Activated naive CD8-positive, alpha-beta T cell treated with anti-CD3 and anti-CD28 coated beads, Interleukin-2, amount 10 ng/mL, durations not matched to agents 7 days and 5 days (primary cell): ENCODE measurements around the gene STAG3. TPM values are rescaled to one million over a fixed set of nuclear protein-coding genes. Genes with fewer than 3 reads are reported as not detected.
"Not testable (repeated sequence)": the region's sequence is repeated elsewhere in the genome, so short reads cannot be mapped to it uniquely, and the experiment has no call there.

ENCODE experiments used
- ATAC-seq: fragments of 150-1000 bp; cut with Tn5 transposase; one replicate; pipeline ENCODE4 v1.10.0; 2021; ENCODE audit warnings: low read depth, moderate library complexity
- POLR2A ChIA-PET: fragments of 350-600 bp; sonication (Branson Sonifier 250); formaldehyde crosslinking; loops from one replicate; lab custom pipeline; 2021; ENCODE audit warnings: antibody characterized with exemption; lab: Charles Lee
- DNase-seq: peaks from one replicate; pipeline ENCODE4 v3.0.0; 2021
- H3K27ac Mint-ChIP-seq: one replicate; pipeline ENCODE4 v1.8.0; 2022; ENCODE audit warnings: mild to moderate bottlenecking, mixed read lengths
- H3K27me3 Mint-ChIP-seq: one replicate; pipeline ENCODE4 v1.8.0; 2022; ENCODE audit warnings: mild to moderate bottlenecking, moderate library complexity, mixed read lengths
- H3K36me3 Mint-ChIP-seq: one replicate; pipeline ENCODE4 v1.8.0; 2021; ENCODE audit warnings: mild to moderate bottlenecking, mixed read lengths
- H3K4me1 Mint-ChIP-seq: one replicate; pipeline ENCODE4 v1.8.0; 2021; ENCODE audit warnings: mixed read lengths
- H3K4me3 Mint-ChIP-seq: one replicate; pipeline ENCODE4 v1.8.0; 2022; ENCODE audit warnings: mild to moderate bottlenecking, moderate library complexity, mixed read lengths
- H3K9me3 Mint-ChIP-seq: one replicate; pipeline ENCODE4 v1.8.0; 2021; ENCODE audit warnings: mixed read lengths
- total RNA-seq, 2 experiments: library from RNA; stranded (reverse); gene quantifications; one replicate each; pipeline ENCODE4 v1.2.3, GENCODE V29; 2021

The STAG3 gene
- total RNA-seq, 2 experiments from 2014 or later, result 31.1 to 38.8 TPM

GRCh38 chr7:100170101-100170897 lies 7.4 kb upstream of the STAG3 start:
- Mint-ChIP-seq H3K4me3 (peak overlapping the region; percentile 81), H3K27ac (peak overlapping the region; percentile 86), H3K4me1 (peaks cover 67% of the 10 kb centered on the region), H3K36me3 (peaks cover 15% of the 10 kb centered on the region), H3K9me3 (no peaks in the 10 kb centered on the region), H3K27me3 (peaks cover 5% of the 10 kb centered on the region)
- POLR2A ChIA-PET, result interaction anchor here (1.3 kb wide), 1 partner anchor 22 kb away, joined by 4 read pairs; the partner anchor contains the start of gene LAMTOR4
- ATAC-seq (no peak), DNase-seq (peak; percentile 25)

DNA sequence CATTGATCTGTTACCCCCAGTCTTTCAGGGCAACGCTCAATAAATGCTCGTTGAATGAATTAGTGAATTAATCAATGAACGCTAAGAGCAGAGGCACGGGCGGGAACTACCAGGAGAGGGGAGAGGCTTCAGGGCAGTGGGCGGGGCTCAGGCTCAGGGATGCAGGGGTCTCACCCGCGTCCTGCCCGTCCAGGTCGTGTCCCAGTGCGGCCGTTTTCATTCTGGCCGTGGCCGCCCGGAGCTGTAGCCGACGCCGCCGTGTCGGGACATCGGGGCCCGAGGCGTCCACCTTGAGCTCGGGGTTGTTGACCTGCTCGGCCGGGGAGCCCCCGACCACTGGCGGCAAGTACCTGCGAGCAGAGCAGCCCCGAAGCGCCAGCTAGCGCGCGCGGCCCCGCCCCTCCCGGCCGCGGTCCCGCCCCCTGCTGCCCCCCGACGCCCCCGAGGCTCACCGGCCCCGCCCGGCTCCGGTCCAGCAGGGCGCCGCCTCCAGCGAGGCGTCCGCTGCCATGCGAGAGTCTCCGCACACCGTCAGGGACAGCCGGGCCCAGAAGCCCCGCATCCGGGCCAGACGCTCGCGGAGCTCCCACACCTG lies 6.5 kb upstream of the STAG3 start:
- ATAC-seq (peak; percentile 56), DNase-seq (peak; percentile 66)
- Mint-ChIP-seq H3K36me3 (peaks cover 14% of the 10 kb centered on the region), H3K9me3 (no peaks in the 10 kb centered on the region), H3K4me3 (peak overlapping the region; percentile 81), H3K27ac (peak overlapping the region; percentile 86), H3K4me1 (peaks cover 67% of the 10 kb centered on the region), H3K27me3 (peaks cover 8% of the 10 kb centered on the region)
- POLR2A ChIA-PET, result interaction anchor here (0.6 to 1.3 kb wide), 6 partner anchors 8 to 42 kb away, joined by 3 to 4 read pairs (median 4); partner anchors contain the start of gene LAMTOR4

DNA sequence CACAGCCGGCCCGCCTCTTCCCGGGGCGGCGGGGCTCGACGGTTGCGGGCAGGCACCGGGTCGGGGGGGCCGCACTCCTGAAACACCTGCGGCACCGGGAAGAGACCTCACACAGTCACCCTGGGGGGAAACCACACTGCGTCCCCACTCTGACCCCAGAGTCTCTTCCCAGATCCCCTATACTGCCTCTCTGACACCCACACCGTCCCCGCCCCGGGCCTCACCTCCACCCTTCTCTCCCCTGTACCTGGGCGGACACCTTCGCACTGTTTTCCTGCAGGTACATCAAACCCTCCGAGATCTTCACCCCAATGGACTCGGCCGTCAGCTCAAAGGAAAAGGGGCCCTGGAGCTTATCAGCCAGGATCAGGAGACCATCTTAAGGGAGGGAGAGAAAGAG lies 5.9 kb upstream of the STAG3 start:
- Mint-ChIP-seq H3K9me3 (no peaks in the 10 kb centered on the region), H3K27me3 (peaks cover 8% of the 10 kb centered on the region), H3K36me3 (peaks cover 14% of the 10 kb centered on the region), H3K27ac (peak overlapping the region; percentile 54), H3K4me1 (peaks cover 65% of the 10 kb centered on the region), H3K4me3 (peak overlapping the region; percentile 81)
- POLR2A ChIA-PET, result interaction anchor here (0.6 to 1.2 kb wide), 5 partner anchors 9 to 43 kb away, joined by 3 to 4 read pairs (median 3); no protein-coding TSS in a partner anchor
- DNase-seq, result no peak
- peak; percentile 4 for ATAC-seq

GRCh38 chr7:100173806-100174495 lies 3.8 kb upstream of the STAG3 start:
- H3K4me1 Mint-ChIP-seq, result peaks cover 46% of the 10 kb centered on the region
- H3K36me3 Mint-ChIP-seq, result peaks cover 14% of the 10 kb centered on the region
- DNase-seq (no peak), ATAC-seq (no peak)
- H3K27ac Mint-ChIP-seq, result no peak overlapping the region
- H3K4me3 Mint-ChIP-seq, result no peak overlapping the region
- H3K9me3 Mint-ChIP-seq, result no peaks in the 10 kb centered on the region
- H3K27me3 Mint-ChIP-seq, result peaks cover 8% of the 10 kb centered on the region
- POLR2A ChIA-PET, result no interaction called here

- ATAC-seq (no peak), DNase-seq (no peak)
- H3K4me1 Mint-ChIP-seq, result peaks cover 43% of the 10 kb centered on the region
- peaks cover 14% of the 10 kb centered on the region for H3K36me3 Mint-ChIP-seq
- no peak overlapping the region for H3K4me3 Mint-ChIP-seq
- H3K9me3 Mint-ChIP-seq, result no peaks in the 10 kb centered on the region
- POLR2A ChIA-PET, result no interaction called here
- H3K27ac Mint-ChIP-seq, result peak overlapping the region; percentile 65
- H3K27me3 Mint-ChIP-seq, result peaks cover 8% of the 10 kb centered on the region
Observed at GRCh38 chr7:100174582-100174981, 3.1 kb upstream of the STAG3 start.

DNA sequence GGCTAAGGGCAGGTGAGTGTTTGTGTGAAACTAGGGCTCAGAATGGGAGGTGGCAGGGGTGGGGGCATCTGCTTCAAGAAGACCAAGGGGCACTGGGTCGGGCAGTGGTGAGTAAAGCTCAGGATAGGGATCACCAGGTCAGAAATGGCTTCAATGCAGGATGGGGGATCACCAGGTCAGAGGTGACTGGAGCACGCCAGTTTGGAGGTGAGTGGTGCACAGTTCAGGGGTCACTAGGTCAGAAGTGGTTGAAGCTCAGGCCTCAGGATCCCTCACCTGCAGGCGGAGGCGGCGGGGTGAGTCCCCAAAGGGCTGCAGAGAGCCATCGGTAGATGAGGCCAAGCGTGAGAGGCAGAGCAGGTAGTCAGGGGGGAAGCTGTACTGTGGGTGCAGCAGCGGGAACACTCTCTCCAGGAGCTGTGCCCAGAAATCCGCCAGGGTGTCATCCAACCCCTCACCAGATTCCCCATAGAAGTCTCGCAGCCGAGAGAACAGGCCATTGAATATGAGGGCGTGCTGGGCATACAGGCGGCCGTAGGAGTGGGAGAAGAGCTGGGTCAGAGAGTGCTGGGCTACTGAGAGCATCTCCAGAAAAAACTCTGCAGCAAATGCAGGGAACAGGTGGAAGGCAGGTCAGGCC lies 2.3 kb upstream of the STAG3 start:
- H3K27me3 Mint-ChIP-seq, result peaks cover 7% of the 10 kb centered on the region
- peaks cover 40% of the 10 kb centered on the region for H3K4me1 Mint-ChIP-seq
- no peak overlapping the region for H3K27ac Mint-ChIP-seq
- POLR2A ChIA-PET, result interaction anchor here (2.4 kb wide), 1 partner anchor 8 kb away, joined by 20 read pairs; the partner anchor contains the start of gene GAL3ST4
- DNase-seq (no peak), ATAC-seq (no peak)
- peaks cover 15% of the 10 kb centered on the region for H3K36me3 Mint-ChIP-seq
- H3K4me3 Mint-ChIP-seq, result peak overlapping the region; percentile 22
- no peaks in the 10 kb centered on the region for H3K9me3 Mint-ChIP-seq

- POLR2A ChIA-PET, result interaction anchor here (0.8 to 2.5 kb wide), 9 partner anchors 9 to 260 kb away, joined by 3 to 20 read pairs (median 3); partner anchors contain the start of genes GAL3ST4, LAMTOR4, PPP1R35 and PVRIG
- peaks cover 42% of the 10 kb centered on the region for H3K4me1 Mint-ChIP-seq
- DNase-seq, result no peak
Observed at GRCh38 chr7:100176096-100177044, 1.3 kb upstream of the STAG3 start.

GRCh38 chr7:100180084-100180483 lies 2.4 kb downstream of the STAG3 start:
- ATAC-seq, H3K36me3 Mint-ChIP-seq, H3K27me3 Mint-ChIP-seq, H3K9me3 Mint-ChIP-seq, DNase-seq: not testable (repeated sequence)
- H3K27ac Mint-ChIP-seq, result peak overlapping the region; percentile 92
- POLR2A ChIA-PET, result interaction anchor here (0.7 to 4.2 kb wide), 10 partner anchors 8 to 249 kb away, joined by 3 to 17 read pairs (median 8); partner anchors contain the start of genes GAL3ST4, LAMTOR4, MEPCE and PVRIG
- H3K4me3 Mint-ChIP-seq, result peak overlapping the region; percentile 70
- peaks cover 47% of the 10 kb centered on the region for H3K4me1 Mint-ChIP-seq

More at GRCh38 chr7:100176096-100177044, 1.3 kb upstream of the STAG3 start:
- H3K4me3 Mint-ChIP-seq, result peak overlapping the region; percentile 80
- H3K36me3 Mint-ChIP-seq, result peaks cover 15% of the 10 kb centered on the region
- ATAC-seq, result no peak
- peaks cover 5% of the 10 kb centered on the region for H3K27me3 Mint-ChIP-seq
- H3K9me3 Mint-ChIP-seq, result no peaks in the 10 kb centered on the region
- peak overlapping the region; percentile 43 for H3K27ac Mint-ChIP-seq

DNA sequence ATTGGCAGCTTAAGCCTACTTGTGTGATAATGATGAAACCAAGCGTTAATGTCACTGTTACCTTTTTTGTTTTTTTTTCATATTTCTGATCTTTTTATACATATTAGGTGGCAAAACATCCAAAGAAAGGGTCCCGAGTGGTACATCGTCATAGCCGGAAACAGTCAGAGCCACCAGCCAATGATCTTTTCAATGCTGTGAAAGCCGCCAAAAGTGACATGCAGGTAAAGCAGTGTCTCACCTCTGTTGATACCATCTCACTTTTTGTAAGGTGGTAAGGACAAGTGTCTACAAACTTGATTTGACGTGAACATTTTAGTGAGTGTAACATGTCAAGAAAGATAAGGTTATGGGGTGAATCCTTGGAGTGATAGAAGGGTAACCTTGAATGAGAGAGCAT lies 4.9 kb downstream of the STAG3 start:
- DNase-seq, H3K36me3 Mint-ChIP-seq: not testable (repeated sequence)
- POLR2A ChIA-PET, result interaction anchor here (0.6 to 4.2 kb wide), 7 partner anchors 17 to 716 kb away, joined by 3 to 17 read pairs (median 3); partner anchors contain the start of genes LAMTOR4, MEPCE and ZCWPW1

GRCh38 chr7:100183090-100183489 lies 5.4 kb downstream of the STAG3 start:
- POLR2A ChIA-PET, result interaction anchor here (1.1 to 4.2 kb wide), 5 partner anchors 17 to 246 kb away, joined by 3 to 17 read pairs (median 3); partner anchors contain the start of genes LAMTOR4, MEPCE and ZCWPW1

More for the DNA sequence above, 4.9 kb downstream of the STAG3 start:
- not testable (repeated sequence) for H3K9me3 Mint-ChIP-seq, H3K27me3 Mint-ChIP-seq, H3K27ac Mint-ChIP-seq, H3K4me3 Mint-ChIP-seq, ATAC-seq
- peaks cover 34% of the 10 kb centered on the region for H3K4me1 Mint-ChIP-seq

GRCh38 chr7:100185726-100186125 lies 8.0 kb downstream of the STAG3 start:
- Mint-ChIP-seq H3K27ac (no peak overlapping the region), H3K4me3 (no peak overlapping the region), H3K36me3 (peaks cover 3% of the 10 kb centered on the region), H3K9me3 (no peaks in the 10 kb centered on the region), H3K27me3 (no peaks in the 10 kb centered on the region), H3K4me1 (peaks cover 35% of the 10 kb centered on the region)
- DNase-seq (no peak), ATAC-seq (no peak)
- POLR2A ChIA-PET, result no interaction called here

More at GRCh38 chr7:100183090-100183489, 5.4 kb downstream of the STAG3 start:
- not testable (repeated sequence) for ATAC-seq, H3K27ac Mint-ChIP-seq, DNase-seq, H3K4me3 Mint-ChIP-seq, H3K9me3 Mint-ChIP-seq, H3K27me3 Mint-ChIP-seq, H3K36me3 Mint-ChIP-seq
- H3K4me1 Mint-ChIP-seq, result peaks cover 34% of the 10 kb centered on the region
